Measurements from ENCODE around the gene SYNM.

- TF ChIP-seq CTCF (IDR thresholded peaks at IDR 0.05), result no peak
- TF ChIP-seq EP300 (IDR thresholded peaks at IDR 0.05; ENCODE audit: low read depth), result no peak
- TF ChIP-seq POLR2A (IDR thresholded peaks at IDR 0.05), result no peak
- TF ChIP-seq POLR2AphosphoS5 (IDR thresholded peaks at IDR 0.05), result no peak
Observed at GRCh38 chr15:99096894-99097426, 7.9 kb upstream of the SYNM start.
